ENCODE data around the gene PLCH1.

PLCH1 gene

GRCh38 chr3:155603302-155603701, 141.6 kb downstream of the PLCH1 start:
- no peak for DNase-seq

GRCh38 chr3:155602307-155602706, 142.6 kb downstream of the PLCH1 start:
- no peak for DNase-seq

- DNase-seq = no peak
These were observed 146.2 kb downstream of the PLCH1 start for GRCh38 chr3:155598671-155599070.

GRCh38 chr3:155596615-155597014, 148.3 kb downstream of the PLCH1 start:
- DNase-seq = no peak

- DNase-seq = no peak
These were observed 149.5 kb downstream of the PLCH1 start for GRCh38 chr3:155595371-155595770.

- DNase-seq = no peak
These were observed 150.2 kb downstream of the PLCH1 start for GRCh38 chr3:155594526-155595187.

- DNase-seq = no peak
These were observed 157.3 kb downstream of the PLCH1 start for GRCh38 chr3:155587581-155587980.

GRCh38 chr3:155585384-155585783, 159.5 kb downstream of the PLCH1 start:
- no peak for DNase-seq

- DNase-seq = no peak
These were observed 163.3 kb downstream of the PLCH1 start for GRCh38 chr3:155581579-155581978.

GRCh38 chr3:155572085-155572484, 172.8 kb downstream of the PLCH1 start:
- DNase-seq = no peak

GRCh38 chr3:155568295-155568694, 176.6 kb downstream of the PLCH1 start:
- no peak for DNase-seq

GRCh38 chr3:155560594-155560993, 184.3 kb downstream of the PLCH1 start:
- no peak for DNase-seq

- DNase-seq = no peak
These were observed 184.7 kb downstream of the PLCH1 start for GRCh38 chr3:155560135-155560534.

- no peak for DNase-seq
These were observed 188.3 kb downstream of the PLCH1 start for GRCh38 chr3:155556531-155556930.

GRCh38 chr3:155555479-155556060, 189.3 kb downstream of the PLCH1 start:
- DNase-seq = no peak

- DNase-seq = no peak
These were observed 190.0 kb downstream of the PLCH1 start for GRCh38 chr3:155554777-155555451.

- no peak for DNase-seq
These were observed 191.1 kb downstream of the PLCH1 start for GRCh38 chr3:155553780-155554179.

- no peak for DNase-seq
These were observed 191.5 kb downstream of the PLCH1 start for GRCh38 chr3:155553326-155553725.

GRCh38 chr3:155550391-155550790, 194.5 kb downstream of the PLCH1 start:
- no peak for DNase-seq

GRCh38 chr3:155549087-155549486, 195.8 kb downstream of the PLCH1 start:
- DNase-seq = no peak

GRCh38 chr3:155548195-155548594, 196.7 kb downstream of the PLCH1 start:
- DNase-seq = no peak

GRCh38 chr3:155535098-155535497, 209.8 kb downstream of the PLCH1 start:
- DNase-seq = no peak

- no peak for DNase-seq
These were observed 216.3 kb downstream of the PLCH1 start for GRCh38 chr3:155528579-155528978.

- DNase-seq = no peak
These were observed 219.5 kb downstream of the PLCH1 start for GRCh38 chr3:155525324-155525833.
